ENCODE data around the gene FBXO10.

The FBXO10 gene

GRCh38 chr9:37618817-37619216 is 42.6 kb upstream of the FBXO10 start:
- no peak overlapping the region for H3K4me2 ChIP-seq (ENCODE audit: low read depth, low read length)

GRCh38 chr9:37617832-37618231 is 41.7 kb upstream of the FBXO10 start:
- no peak overlapping the region for H3K4me3 ChIP-seq (ENCODE audit: low read length)
- no peak overlapping the region for H2AFZ ChIP-seq (ENCODE audit: low read length)
- H3K4me2 ChIP-seq (ENCODE audit: low read depth, low read length): no peak overlapping the region
- H3K9ac ChIP-seq (ENCODE audit: low read length): no peak overlapping the region
- no peaks in the 10 kb centered on the region for H3K36me3 ChIP-seq (replicated peaks; ENCODE audit: insufficient read depth, low read length)
- H4K20me1 ChIP-seq (ENCODE audit: insufficient read depth, low read length): no peaks in the 10 kb centered on the region
- no peaks in the 10 kb centered on the region for H3K9me2 ChIP-seq (replicated peaks; ENCODE audit: insufficient read depth, low read length)
- no peaks in the 10 kb centered on the region for H3K27me3 ChIP-seq (replicated peaks; ENCODE audit: insufficient read depth, low read length)
- no peak for TF ChIP-seq CTCF (IDR thresholded peaks at IDR 0.05; ENCODE audit: low read length)
- no peak for TF ChIP-seq EZH2phosphoT487 (IDR thresholded peaks at IDR 0.05; ENCODE audit: low read length)
- TF ChIP-seq EZH2 (optimal IDR thresholded peaks at IDR 0.05; ENCODE audit: low read depth, low read length): no peak
- no peaks in the 10 kb centered on the region for H3K79me2 ChIP-seq (ENCODE audit: low read length)
- no peaks in the 10 kb centered on the region for H3K9me3 ChIP-seq (replicated peaks; ENCODE audit: insufficient read depth, low read length)
- H3K27ac ChIP-seq (ENCODE audit: low read length): no peak overlapping the region
- no peaks in the 10 kb centered on the region for H3K4me1 ChIP-seq (ENCODE audit: low read length)
- H3F3A ChIP-seq (ENCODE audit: insufficient read depth, low read length): no peaks in the 10 kb centered on the region
- no peak for DNase-seq

More at GRCh38 chr9:37618817-37619216, 42.6 kb upstream of the FBXO10 start:
- Histone ChIP-seq H3F3A (ENCODE audit: insufficient read depth, low read length) (no peaks in the 10 kb centered on the region), H3K4me3 (ENCODE audit: low read length) (no peak overlapping the region), H2AFZ (ENCODE audit: low read length) (no peak overlapping the region), H3K79me2 (ENCODE audit: low read length) (no peaks in the 10 kb centered on the region), H3K9me2 (replicated peaks; ENCODE audit: insufficient read depth, low read length) (no peaks in the 10 kb centered on the region), H4K20me1 (ENCODE audit: insufficient read depth, low read length) (no peaks in the 10 kb centered on the region), H3K9ac (ENCODE audit: low read length) (no peak overlapping the region), H3K27ac (ENCODE audit: low read length) (no peak overlapping the region), H3K4me1 (ENCODE audit: low read length) (no peaks in the 10 kb centered on the region), H3K36me3 (replicated peaks; ENCODE audit: insufficient read depth, low read length) (no peaks in the 10 kb centered on the region), H3K9me3 (replicated peaks; ENCODE audit: insufficient read depth, low read length) (no peaks in the 10 kb centered on the region), H3K27me3 (replicated peaks; ENCODE audit: insufficient read depth, low read length) (no peaks in the 10 kb centered on the region)
- DNase-seq: no peak
- TF ChIP-seq CTCF (IDR thresholded peaks at IDR 0.05; ENCODE audit: low read length) (no peak), EZH2phosphoT487 (IDR thresholded peaks at IDR 0.05; ENCODE audit: low read length) (no peak), EZH2 (optimal IDR thresholded peaks at IDR 0.05; ENCODE audit: low read depth, low read length) (no peak)

- H3K9me2 ChIP-seq (replicated peaks; ENCODE audit: insufficient read depth, low read length): no peaks in the 10 kb centered on the region
- no peak for DNase-seq
These were observed 41.0 kb upstream of the FBXO10 start for GRCh38 chr9:37617161-37617560.

More at GRCh38 chr9:37617161-37617560, 41.0 kb upstream of the FBXO10 start:
- H3K4me2 ChIP-seq (ENCODE audit: low read depth, low read length): no peak overlapping the region
- H3K27me3 ChIP-seq (replicated peaks; ENCODE audit: insufficient read depth, low read length): no peaks in the 10 kb centered on the region
- H2AFZ ChIP-seq (ENCODE audit: low read length): no peak overlapping the region
- H3K36me3 ChIP-seq (replicated peaks; ENCODE audit: insufficient read depth, low read length): no peaks in the 10 kb centered on the region
- no peak overlapping the region for H3K9ac ChIP-seq (ENCODE audit: low read length)
- no peaks in the 10 kb centered on the region for H3F3A ChIP-seq (ENCODE audit: insufficient read depth, low read length)
- H3K9me3 ChIP-seq (replicated peaks; ENCODE audit: insufficient read depth, low read length): no peaks in the 10 kb centered on the region
- no peaks in the 10 kb centered on the region for H4K20me1 ChIP-seq (ENCODE audit: insufficient read depth, low read length)
- no peaks in the 10 kb centered on the region for H3K4me1 ChIP-seq (ENCODE audit: low read length)
- H3K4me3 ChIP-seq (ENCODE audit: low read length): no peak overlapping the region
- no peaks in the 10 kb centered on the region for H3K79me2 ChIP-seq (ENCODE audit: low read length)
- no peak for TF ChIP-seq EZH2phosphoT487 (IDR thresholded peaks at IDR 0.05; ENCODE audit: low read length)
- no peak for TF ChIP-seq CTCF (IDR thresholded peaks at IDR 0.05; ENCODE audit: low read length)
- no peak for TF ChIP-seq EZH2 (optimal IDR thresholded peaks at IDR 0.05; ENCODE audit: low read depth, low read length)
- no peak overlapping the region for H3K27ac ChIP-seq (ENCODE audit: low read length)
